GM19452 (cell line): Measurements from ENCODE around the gene GLIPR2.
"Not testable (repeated sequence)": the region's sequence is repeated elsewhere in the genome, so short reads cannot be mapped to it uniquely, and the experiment has no call there.

Source experiments
- ATAC-seq: cut with Tn5 transposase; IDR thresholded peaks from one replicate; pipeline ENCODE4 v1.9.1; 2021; ENCODE audit not compliant: unreplicated experiment

The GLIPR2 gene

DNA sequence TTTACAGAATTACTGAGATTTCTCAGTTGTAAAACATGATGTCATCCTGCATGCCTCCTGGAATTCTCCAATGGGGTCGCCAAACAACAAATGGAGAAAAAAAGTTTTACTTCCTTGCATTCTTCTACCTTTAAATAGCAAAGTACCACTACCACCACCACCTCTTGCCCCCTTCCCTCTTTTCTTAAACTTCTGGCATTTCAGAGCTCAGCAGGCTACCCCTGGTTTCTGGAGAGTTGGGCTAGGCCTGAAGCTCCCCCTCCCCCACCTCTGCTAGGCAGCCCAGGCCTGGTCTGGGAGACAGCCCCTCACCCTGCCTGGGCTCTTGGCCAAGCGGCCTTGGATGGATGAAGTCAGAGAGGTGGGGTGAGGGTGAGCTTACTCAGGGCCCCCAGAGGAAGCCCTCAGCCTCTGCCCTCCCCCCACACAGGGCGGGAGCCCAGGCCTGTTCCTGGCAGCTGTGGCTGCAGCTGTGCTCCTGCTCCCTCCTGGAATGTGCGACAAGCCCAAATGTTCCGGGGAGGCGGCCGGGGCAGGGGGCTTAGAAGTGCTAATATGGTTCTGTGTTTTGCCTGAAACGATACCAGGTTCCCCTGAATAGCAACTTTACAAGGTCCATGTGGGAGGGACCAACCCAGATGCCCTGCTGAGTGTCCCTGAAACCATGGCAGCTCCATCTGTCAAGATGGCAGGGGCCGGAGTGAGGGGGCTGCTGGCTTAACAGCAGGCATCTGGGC is 26.7 kb downstream of the GLIPR2 start:
- no peak for ATAC-seq

DNA sequence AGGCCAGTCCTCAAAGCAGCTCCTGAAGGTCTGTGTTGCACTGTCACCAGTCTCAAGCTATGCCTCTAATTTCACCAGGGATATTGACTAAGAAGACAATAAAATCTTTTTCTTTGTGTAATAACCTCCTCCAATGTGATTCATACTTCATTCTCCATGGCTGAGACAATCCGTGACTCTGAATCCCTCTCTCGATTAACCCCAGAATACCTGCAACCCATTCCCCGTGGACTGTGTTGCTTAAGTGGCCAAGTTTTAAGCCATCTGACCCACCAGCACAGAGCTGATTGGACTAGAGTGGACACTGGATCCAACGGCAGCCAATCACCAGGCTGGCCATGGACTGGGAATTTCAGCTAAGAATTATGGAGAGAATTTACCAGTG is 27.2 kb downstream of the GLIPR2 start:
- no peak for ATAC-seq

DNA sequence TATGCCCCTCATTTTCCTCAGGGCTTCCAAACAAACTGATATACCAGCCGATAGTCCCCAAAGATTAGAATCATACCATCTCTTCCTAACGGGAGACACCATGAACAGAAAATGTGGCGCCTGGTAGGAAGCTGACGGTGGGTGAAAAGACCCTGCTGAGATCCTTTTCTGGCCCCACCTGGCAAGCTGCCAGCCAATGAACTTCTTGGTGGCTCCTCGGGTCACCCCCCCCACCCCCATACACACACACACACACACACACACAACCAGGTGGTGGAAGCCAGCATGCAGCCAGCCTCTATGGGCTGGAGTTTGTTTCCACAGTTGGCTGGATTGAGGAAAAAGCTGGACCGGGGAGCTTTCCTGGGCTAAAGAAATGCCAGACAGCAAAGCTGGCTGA is 27.8 kb downstream of the GLIPR2 start:
- ATAC-seq: no peak

DNA sequence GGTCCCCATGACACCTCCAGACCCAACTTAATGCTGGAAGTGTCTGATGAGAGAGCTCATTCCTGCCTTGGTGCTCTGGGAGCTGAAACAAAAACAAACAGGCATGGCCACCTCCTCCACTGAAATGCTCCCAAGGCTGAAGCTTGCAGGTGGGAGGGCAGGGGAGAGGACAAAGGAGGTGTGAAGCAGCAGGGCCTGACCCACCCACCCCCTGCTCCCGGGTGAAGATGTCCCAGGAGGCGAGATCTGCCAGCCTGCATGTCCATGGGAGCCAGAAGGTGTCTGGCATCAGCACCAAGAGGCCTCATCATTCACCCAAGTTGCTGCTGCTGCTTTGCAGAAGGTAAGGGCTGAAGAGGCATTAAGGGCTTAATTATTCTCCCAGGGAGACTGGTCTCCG is 28.5 kb downstream of the GLIPR2 start:
- ATAC-seq: no peak

DNA sequence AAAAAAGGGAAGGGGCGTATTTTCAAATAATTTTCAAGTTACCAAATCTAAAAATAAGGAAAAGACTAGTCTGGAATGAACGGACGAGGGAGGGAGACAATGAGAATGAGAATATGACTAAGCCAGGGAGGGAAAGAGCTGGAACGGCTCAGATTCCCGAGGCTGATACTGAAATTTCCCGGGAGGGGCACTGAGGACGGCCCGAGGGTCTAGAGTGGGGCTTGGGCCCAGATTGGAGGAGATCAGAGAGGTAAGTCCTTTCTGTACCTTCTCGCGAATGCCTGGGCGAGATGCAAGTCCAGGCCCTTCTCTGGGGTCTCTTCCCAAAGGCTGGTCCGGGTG is 29.3 kb downstream of the GLIPR2 start:
- no peak for ATAC-seq

DNA sequence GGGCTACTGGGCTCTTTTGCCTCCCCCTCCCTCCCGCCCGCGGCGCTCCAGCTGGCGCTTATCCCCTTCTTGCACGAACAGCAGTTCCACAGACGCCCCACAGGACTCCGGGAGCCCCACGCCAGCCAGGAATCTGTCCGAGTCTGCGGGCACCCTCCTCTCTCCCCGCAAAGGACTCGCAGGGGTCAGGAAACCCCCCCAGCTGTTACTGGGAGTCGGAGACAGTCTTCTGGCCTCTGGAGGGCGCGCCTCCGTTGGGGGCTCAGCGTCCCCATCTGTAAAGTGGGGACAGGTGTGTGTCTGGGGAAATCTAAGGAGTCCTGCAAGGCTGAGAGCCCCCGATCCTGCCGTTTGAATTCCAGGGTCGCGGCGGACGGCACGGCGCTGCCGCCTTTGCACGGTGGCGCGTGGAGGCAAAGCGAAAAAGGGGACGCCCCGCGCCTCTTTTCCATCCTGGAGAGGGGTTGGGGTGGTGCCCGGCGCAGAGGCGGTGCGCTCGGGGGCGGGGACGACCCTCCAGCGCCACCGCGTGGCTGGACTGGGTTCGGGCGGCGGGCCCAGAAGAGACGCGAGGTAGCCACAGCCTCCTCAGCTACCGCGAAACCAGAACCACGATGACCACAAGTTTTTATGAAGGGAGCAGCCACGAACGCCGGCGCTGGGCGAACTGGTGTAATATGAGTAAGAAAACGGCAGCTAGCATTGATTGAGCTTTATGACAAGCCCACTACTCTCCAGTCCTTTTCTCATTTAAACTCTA is 29.8 kb downstream of the GLIPR2 start:
- peak; percentile 90 for ATAC-seq

DNA sequence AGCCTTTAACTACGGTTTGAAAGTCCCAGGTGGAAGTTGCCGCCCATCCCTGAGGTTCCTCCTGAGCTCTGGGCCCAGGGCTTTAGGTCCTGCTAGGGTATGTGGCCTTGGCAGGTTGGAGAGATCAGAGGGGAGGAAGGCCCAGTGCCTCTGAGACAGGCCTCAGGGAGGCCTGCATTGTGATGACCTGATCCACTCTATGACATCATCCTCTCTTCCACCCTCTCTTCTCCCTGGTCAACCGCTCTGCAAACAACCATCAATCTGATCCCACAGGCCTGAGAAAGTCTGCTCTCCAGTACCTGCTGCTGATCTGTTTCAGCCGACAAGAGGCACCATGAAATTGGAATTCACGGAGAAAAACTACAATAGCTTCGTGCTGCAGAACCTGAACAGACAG is 32.6 kb downstream of the GLIPR2 start, which contains the start of gene CCIN:
CCIN (plus strand) TSS at position 223 of the 400 bp plus-strand sequence; CDS start at position 338, 115 bp downstream.
- ATAC-seq: no peak

DNA sequence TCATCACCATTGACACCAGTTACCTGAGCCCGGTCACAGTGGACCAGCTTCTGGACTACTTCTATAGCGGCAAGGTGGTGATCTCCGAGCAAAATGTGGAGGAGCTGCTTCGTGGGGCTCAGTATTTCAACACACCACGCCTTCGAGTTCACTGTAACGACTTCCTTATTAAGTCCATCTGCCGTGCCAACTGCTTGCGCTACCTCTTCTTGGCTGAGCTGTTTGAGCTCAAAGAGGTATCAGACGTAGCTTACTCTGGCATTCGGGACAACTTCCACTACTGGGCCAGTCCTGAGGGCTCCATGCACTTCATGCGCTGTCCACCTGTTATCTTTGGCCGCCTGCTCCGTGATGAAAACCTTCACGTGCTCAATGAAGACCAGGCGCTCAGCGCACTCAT is 33.2 kb downstream of the GLIPR2 start:
- ATAC-seq: no peak

DNA sequence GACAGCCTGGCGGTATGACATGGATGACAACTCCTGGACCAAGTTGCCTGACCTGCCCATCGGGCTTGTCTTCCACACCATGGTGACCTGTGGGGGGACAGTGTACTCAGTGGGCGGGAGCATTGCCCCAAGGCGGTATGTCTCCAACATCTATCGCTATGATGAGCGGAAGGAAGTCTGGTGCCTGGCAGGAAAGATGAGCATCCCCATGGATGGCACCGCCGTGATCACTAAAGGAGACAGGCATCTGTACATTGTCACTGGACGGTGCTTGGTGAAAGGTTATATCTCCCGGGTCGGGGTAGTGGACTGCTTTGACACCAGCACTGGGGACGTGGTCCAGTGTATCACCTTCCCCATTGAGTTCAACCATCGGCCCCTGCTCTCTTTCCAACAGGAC is 34.0 kb downstream of the GLIPR2 start:
- no peak for ATAC-seq

DNA sequence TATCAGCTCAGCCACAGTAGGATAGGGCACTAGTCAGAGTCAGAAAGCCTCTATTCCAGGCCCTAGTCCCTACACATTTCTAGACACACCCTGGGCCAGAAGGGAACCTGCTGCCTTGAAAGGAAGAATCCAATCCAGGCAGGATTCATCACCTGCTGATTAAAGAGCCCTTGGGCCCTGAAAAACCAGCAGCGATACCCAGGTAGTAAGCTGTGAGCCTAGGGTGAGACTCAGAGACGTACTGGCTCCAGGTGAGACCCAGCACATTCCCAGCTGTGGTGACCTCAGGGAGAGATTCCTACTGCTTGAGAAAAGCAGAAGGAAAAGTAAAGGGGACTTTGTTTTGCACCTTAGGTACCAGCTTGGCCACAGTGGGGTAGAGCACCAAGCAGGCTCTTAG is 37.3 kb downstream of the GLIPR2 start:
- no peak for ATAC-seq

DNA sequence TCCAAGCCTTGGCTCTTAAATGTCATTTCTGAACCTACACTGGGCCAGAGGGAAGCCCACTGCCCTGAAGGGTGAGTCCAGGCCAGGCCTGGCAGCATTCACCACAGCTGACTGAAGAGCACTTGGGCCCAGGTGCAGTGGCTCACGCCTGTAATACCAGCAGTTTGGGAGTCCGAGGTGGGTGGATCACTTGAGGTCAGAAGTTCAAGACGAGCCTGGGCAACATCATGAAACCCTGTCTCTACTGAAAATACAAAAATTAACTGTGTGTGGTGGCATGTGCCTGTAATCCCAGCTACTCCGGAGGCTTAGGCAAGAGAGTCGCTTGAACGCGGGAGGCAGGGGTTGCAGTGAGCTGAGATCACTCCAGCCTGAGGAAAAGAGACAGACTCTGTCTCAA is 37.7 kb downstream of the GLIPR2 start:
- no peak for ATAC-seq

DNA sequence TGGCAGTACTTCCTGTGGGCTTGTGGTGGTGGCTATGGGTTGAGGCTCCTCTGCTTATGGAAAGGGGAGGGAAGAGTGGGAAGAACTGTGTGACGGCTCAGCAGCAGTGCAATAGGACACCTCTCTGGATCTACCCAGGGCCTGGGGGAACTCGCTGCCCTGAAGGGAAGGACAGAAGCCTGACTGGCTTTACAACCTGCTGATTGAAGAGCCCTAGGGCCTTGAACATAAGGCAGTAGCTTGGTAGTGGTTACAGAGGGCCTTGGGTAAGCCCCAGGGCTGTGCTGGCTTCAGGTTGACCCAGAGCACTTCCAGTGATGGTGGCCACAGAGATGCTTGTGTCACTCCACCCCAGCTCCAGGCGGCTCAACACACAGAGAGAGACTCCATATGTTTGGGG is 38.2 kb downstream of the GLIPR2 start:
- ATAC-seq: no peak

DNA sequence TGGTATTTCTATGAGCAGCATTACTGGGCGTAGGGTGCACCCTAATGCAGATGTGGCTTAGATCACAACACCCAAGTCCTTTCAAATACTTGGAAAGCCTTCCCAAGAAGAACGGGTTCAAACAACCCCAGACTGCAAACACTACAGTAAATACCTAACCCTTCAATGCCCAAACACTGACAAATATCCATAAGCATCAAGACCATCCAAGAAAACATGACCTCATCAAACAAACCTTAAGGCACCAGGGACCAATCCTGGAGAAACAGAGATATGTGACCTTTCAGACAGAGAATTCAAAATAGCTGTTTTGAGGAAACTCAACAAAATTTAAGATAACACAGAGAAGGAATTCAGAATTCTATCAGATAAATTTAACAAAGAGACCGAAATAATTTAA is 38.7 kb downstream of the GLIPR2 start:
- ATAC-seq: not testable (repeated sequence)

DNA sequence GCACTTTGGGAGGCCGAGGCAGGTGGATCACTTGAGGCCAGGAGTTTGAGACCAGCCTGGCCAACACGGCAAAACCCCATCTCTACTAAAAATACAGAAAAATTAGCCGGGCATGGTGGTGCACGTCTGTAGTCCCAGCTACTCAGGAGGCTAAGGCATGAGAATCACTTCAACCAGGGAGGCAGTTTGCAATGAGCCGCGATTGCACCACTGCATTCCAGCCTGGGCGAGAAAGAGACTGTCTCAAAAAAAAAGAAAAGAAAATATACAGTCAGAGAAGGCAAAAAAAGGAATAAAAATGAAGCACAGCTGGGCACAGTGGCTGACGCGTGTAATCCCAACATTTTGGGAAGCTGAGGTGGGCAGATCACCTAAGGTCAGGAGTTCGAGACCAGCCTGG is 40.0 kb downstream of the GLIPR2 start:
- ATAC-seq: not testable (repeated sequence)

DNA sequence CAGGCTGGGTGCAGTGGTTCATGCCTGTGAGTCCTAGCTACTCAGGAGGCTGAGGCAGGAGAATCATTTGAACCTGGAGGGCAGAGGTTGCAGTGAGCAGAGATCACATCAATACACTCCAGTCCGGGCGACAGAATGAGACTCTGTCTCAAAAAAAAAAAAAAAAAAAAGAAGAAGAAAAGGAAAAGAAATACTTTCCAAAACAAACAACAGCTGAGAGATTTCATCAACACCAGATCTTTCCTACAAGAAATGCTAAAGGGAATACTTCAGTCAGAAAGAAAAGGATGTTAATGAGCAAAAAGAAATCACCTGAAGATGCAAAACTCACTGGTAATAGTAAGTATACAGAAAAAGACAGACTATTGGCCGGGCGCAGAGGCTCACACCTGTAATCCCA is 41.0 kb downstream of the GLIPR2 start:
- no peak for ATAC-seq

DNA sequence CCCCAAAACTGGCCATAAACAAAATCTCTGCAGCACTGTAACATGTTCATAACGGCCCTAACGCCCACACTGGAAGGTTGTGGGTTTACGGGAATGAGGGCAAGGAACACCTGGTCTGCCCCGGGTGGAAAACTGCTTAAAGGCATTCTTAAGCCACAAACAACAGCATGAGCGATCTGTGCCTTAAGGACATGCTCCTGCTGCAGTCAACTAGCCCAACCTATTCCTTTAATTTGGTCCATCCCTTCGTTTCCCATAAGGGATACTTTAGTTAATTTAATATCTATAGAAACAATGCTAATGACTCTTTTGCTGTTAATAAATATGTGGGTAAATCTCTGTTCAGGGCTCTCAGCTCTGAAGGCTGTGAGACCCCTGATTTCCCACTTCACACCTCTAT is 43.7 kb downstream of the GLIPR2 start:
- ATAC-seq: not testable (repeated sequence)

DNA sequence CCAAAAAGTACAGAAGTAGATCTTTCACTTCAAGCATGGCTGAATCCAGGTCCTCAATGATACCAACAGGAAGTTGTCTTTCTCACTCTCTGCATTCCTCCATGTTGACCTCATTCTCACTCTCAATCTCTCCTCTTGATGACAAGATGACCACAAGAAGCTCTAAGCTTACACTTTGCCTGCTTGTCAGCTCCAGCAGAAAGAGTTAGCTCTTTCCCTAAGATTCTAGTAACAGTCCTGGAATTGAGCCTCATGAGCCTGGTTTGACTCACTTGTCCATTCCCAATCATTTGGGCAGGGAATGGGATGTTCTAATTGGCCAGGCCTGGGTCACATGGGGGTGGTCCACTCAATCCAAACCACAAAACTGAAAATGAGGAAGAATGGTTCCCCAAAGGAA is 50.9 kb downstream of the GLIPR2 start:
- ATAC-seq: no peak

DNA sequence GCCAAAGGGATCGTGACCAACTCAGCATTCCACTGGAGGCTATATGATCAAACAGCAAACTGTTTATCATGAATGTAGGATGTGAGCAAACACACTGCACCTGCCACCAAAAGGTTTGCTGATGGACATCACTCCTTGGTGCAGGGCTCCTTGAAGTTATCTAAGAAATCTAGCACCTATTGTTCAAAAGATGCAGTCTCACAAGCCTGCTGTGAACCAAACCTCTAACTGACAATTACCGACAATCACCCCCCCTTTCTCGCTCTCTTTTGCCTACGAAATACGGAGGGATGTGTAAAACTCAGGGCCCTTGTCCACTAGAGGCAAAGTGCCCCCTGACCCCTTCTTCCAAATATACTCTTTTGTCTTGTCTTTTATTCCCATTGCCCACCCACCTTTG is 51.7 kb downstream of the GLIPR2 start:
- no peak for ATAC-seq

DNA sequence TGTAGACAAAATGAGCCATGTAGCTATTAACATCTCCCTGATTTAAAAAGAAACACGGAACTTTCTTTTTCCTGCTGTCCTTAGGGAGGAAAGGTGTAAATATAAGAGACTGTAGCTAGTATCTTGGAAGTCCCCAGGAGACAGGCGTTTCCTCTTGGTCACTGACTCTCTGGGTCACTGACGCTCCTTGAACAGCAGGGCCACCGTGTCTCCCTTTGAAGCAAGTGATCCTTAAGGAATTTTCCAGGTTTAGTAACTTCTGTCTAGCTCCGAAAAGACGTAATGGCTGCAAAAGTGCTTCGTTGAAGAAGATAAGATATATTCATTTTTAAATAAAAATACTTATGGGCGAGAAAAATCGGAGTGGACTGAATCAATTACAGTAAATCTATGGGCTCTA is 53.4 kb downstream of the GLIPR2 start:
- ATAC-seq: no peak

DNA sequence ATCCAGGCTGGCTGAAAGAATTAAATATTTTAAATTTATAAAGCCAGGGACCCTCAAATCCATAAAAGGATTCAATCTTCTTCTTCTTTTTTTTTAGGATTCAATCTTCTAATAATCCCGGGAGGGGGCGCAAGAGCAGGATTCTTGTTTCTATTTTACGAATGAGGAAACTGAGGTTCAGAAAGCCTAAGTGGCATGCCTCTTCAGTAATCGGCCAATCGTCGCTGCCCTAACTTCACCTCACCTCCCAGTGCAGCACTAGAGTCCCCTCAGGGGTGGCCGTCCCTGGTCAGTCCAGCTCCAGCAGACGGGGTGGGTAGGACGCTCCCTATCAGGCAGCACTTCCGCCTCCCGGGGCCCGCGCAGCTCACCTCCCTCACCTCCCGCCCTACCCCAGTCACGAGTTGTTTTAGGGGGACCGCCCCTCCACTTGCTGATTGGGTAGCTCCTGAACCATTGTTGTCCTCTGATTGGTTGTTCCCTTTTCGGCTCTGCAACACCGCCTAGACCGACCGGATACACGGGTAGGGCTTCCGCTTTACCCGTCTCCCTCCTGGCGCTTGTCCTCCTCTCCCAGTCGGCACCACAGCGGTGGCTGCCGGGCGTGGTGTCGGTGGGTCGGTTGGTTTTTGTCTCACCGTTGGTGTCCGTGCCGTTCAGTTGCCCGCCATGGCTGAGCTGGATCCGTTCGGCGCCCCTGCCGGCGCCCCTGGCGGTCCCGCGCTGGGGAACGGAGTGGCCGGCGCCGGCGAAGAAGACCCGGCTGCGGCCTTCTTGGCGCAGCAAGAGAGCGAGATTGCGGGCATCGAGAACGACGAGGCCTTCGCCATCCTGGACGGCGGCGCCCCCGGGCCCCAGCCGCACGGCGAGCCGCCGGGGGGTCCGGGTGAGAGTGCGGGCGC is 54.1 kb downstream of the GLIPR2 start, which contains the start of gene CLTA:
CLTA (plus strand) TSS at position 534 of the 902 bp plus-strand sequence; CDS start at position 670, 136 bp downstream.
- peak; percentile 95 for ATAC-seq

DNA sequence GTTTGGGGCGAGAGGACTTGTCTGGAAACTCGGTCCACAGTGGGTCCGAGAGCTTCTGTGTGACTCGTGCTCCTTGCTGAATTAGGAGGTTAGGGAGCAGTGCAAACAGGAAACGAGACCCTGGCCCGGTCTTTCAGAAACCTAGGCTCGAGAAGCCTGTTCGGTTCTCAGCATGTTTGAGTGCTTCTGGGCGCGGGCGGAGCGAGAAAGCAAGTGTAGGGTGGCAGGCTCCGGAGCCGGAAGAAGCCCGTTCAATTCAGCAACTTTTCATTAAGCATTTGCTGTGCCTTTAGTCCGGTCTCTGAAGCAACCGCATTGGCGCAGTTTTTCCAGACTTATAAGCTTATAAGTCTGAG is 54.7 kb downstream of the GLIPR2 start:
- no peak for ATAC-seq

DNA sequence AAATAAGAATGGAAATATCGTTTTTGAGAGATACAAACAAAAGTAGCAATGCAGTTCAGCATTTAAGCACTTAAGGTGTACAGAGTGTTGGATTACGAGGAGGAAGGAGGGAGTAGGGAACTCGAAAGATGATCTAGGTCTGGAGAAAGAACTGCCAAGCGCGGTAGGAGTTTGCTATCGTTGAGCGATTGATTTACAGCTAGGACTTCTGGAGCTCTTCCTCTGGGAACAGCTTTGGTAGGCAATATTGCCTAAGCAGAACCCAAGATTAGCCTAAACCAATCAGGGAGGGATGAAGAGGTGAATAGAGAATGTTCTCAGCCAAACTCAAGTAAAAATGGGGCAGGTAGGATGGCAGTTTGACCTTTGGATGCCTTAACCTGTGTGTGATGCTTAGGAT is 55.2 kb downstream of the GLIPR2 start:
- no peak for ATAC-seq
